Activated CD8-positive, alpha-beta memory T cell treated with anti-CD3 and anti-CD28 coated beads, Interleukin-2, amount 50 U/mL, for 24 hours (primary cell): ENCODE data around the gene ATXN7L3B.
A peak's percentile ranks its signal among the peaks of the same experiment; 100 is the strongest.
"Not testable (repeated sequence)": the region's sequence is repeated elsewhere in the genome, so short reads cannot be mapped to it uniquely, and the experiment has no call there.

Experiments used
- DNase-seq: peaks from one replicate; pipeline ENCODE4 v3.0.0-alpha.2; 2020; ENCODE audit errors: extremely low read depth

The ATXN7L3B gene

GRCh38 chr12:74537707-74538385, at the start of gene ATXN7L3B:
TSS of gene ATXN7L3B (plus strand) at chr12:74537835. CDS start at chr12:74538113, 278 bp downstream.
- DNase-seq = peak; percentile 88

GRCh38 chr12:74488134-74488533, 49.5 kb upstream of the ATXN7L3B start:
- no peak for DNase-seq

GRCh38 chr12:74489543-74489942, 48.1 kb upstream of the ATXN7L3B start:
- no peak for DNase-seq

GRCh38 chr12:74490390-74491064, 47.1 kb upstream of the ATXN7L3B start:
- no peak for DNase-seq

GRCh38 chr12:74491374-74491773, 46.3 kb upstream of the ATXN7L3B start:
- DNase-seq = no peak

GRCh38 chr12:74499192-74499591, 38.4 kb upstream of the ATXN7L3B start:
- no peak for DNase-seq

- not testable (repeated sequence) for DNase-seq
These were observed 28.6 kb upstream of the ATXN7L3B start for GRCh38 chr12:74508873-74509657.

- no peak for DNase-seq
These were observed 27.7 kb upstream of the ATXN7L3B start for GRCh38 chr12:74509886-74510285.

GRCh38 chr12:74514098-74514872, 23.4 kb upstream of the ATXN7L3B start:
- no peak for DNase-seq

- DNase-seq = no peak
These were observed 21.8 kb upstream of the ATXN7L3B start for GRCh38 chr12:74515849-74516248.

GRCh38 chr12:74526535-74526934, 11.1 kb upstream of the ATXN7L3B start:
- DNase-seq = no peak

- DNase-seq = no peak
These were observed 10.1 kb upstream of the ATXN7L3B start for GRCh38 chr12:74527491-74527890.

GRCh38 chr12:74530676-74531075, 7.0 kb upstream of the ATXN7L3B start:
- DNase-seq = no peak

- no peak for DNase-seq
These were observed 2.1 kb upstream of the ATXN7L3B start for GRCh38 chr12:74535536-74535935.

- DNase-seq = no peak
These were observed 419 bp upstream of the ATXN7L3B start for GRCh38 chr12:74537126-74537706.

- no peak for DNase-seq
These were observed 1.0 kb downstream of the ATXN7L3B start for GRCh38 chr12:74538491-74539258.

GRCh38 chr12:74539261-74539660, 1.6 kb downstream of the ATXN7L3B start:
- DNase-seq = no peak

GRCh38 chr12:74539765-74540526, 2.3 kb downstream of the ATXN7L3B start:
- DNase-seq = no peak

GRCh38 chr12:74541074-74541473, 3.4 kb downstream of the ATXN7L3B start:
- no peak for DNase-seq

- DNase-seq = no peak
These were observed 9.6 kb downstream of the ATXN7L3B start for GRCh38 chr12:74547249-74547648.
